Stimulated activated CD4-positive, alpha-beta T cell treated with anti-CD3 and anti-CD28 coated beads, Interleukin-4, amount 100 ng/mL, for 1 hour (primary cell): Measurements from ENCODE around the gene ZNF385C.

Experiments used
- DNase-seq: peaks from one replicate; pipeline ENCODE4 v3.0.0-alpha.2; 2020

Gene ZNF385C

GRCh38 chr17:41977991-41978390, 120.3 kb downstream of the ZNF385C start:
- DNase-seq = no peak

DNA sequence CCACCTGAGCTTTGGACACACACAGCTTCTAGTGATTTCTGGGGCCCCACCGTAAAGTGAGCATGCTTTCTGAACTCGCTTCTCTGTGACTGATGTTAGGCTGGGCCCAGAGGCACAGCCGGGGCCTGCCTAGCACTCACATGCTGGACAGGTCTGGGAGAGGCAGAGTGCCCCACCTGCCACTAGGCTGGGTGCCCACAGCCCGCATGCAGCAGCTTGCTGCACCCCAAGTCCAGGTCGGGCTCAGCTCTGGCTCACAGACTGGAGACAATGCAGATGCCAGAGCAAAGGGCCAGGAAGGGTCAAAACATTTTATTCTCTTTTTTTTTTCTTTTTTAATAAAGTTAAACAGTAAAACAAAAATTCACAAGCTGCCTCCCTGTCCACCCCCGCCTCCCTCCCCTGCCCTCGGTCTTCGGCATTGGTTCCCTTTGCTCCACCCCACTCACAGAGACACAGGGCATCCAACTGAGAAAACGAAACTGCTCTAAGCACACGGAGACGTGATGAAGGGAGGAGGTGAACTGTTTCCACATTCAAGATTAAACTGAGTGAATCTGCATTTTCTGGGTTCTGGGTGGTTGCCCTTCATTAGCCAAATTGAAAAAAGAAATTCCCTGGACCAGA, 122.0 kb downstream of the ZNF385C start:
- DNase-seq = no peak
